Large intestine (tissue), 3 donors: Measurements from ENCODE around the gene PSD2. TPM values are rescaled to one million over a fixed set of nuclear protein-coding genes. Genes with fewer than 3 reads are reported as not detected.

Source experiments
- DNase-seq, 2 donors: peaks; one replicate each; pipeline versions ENCODE4 v3.0.0 to v3.0.0-alpha.2; 2013
- H3K27ac ChIP-seq: one replicate; pipeline ENCODE4 v1.5.1; 2013; ENCODE audit warnings: low read length
- H3K27me3 ChIP-seq: 2 replicates; pipeline ENCODE4 v1.6.1; 2013; ENCODE audit warnings: low read length; ENCODE audit not compliant: control insufficient read depth, insufficient read depth
- H3K36me3 ChIP-seq: 2 replicates; pipeline ENCODE4 v1.6.1; 2013; ENCODE audit warnings: low read length; ENCODE audit not compliant: control insufficient read depth, insufficient read depth
- H3K4me1 ChIP-seq: one replicate; pipeline ENCODE4 v1.6.1; 2013; ENCODE audit warnings: low read length; ENCODE audit not compliant: control insufficient read depth, insufficient read depth
- H3K4me3 ChIP-seq: one replicate; pipeline ENCODE4 v1.5.1; 2013; ENCODE audit warnings: low read length
- H3K9me3 ChIP-seq: one replicate; pipeline ENCODE4 v1.6.1; 2013; ENCODE audit warnings: mild to moderate bottlenecking, low read depth, low read length, moderate library complexity; ENCODE audit not compliant: control insufficient read depth
- WGBS: methylation state at CpG from one replicate; pipeline ENCODE4 v1.1.5; 2013; ENCODE audit warnings: low lambda C conversion rate; ENCODE audit not compliant: insufficient coverage; 5-methylcytosine and 5-hydroxymethylcytosine counted together
- polyA plus RNA-seq: library from polyadenylated mRNA; unstranded; fragments of 120-200 nt; gene quantifications from one replicate; pipeline ENCODE4 v1.2.1, GENCODE V29; 2013

Gene PSD2
- polyA plus RNA-seq, 1 donor: 0.99 TPM

GRCh38 chr5:139864716-139865483 is 69.3 kb downstream of the PSD2 start:
- no peaks in the 10 kb centered on the region for H3K9me3 ChIP-seq
- no peaks in the 10 kb centered on the region for H3K4me1 ChIP-seq
- no peaks in the 10 kb centered on the region for H3K36me3 ChIP-seq
- no peak overlapping the region for H3K27ac ChIP-seq
- DNase-seq: no peak
- H3K27me3 ChIP-seq: peaks cover 31% of the 10 kb centered on the region
- H3K4me3 ChIP-seq: no peak overlapping the region
- no CpG with 5 or more reads among the region's 12 CpGs for WGBS

GRCh38 chr5:139867109-139867508 is 71.5 kb downstream of the PSD2 start:
- Histone ChIP-seq H3K27me3 (peaks cover 20% of the 10 kb centered on the region), H3K4me3 (no peak overlapping the region), H3K9me3 (no peaks in the 10 kb centered on the region), H3K36me3 (no peaks in the 10 kb centered on the region), H3K4me1 (no peaks in the 10 kb centered on the region), H3K27ac (no peak overlapping the region)
- WGBS: no CpG with 5 or more reads among the region's 2 CpGs
- DNase-seq: no peak

- H3K4me3 ChIP-seq: no peak overlapping the region
- H3K4me1 ChIP-seq: no peaks in the 10 kb centered on the region
- H3K36me3 ChIP-seq: no peaks in the 10 kb centered on the region
- H3K9me3 ChIP-seq: no peaks in the 10 kb centered on the region
- H3K27ac ChIP-seq: no peak overlapping the region
- H3K27me3 ChIP-seq: peaks cover 24% of the 10 kb centered on the region
- DNase-seq: no peak
Measured at GRCh38 chr5:139867581-139867980, 72.0 kb downstream of the PSD2 start.

- Histone ChIP-seq H3K36me3 (no peaks in the 10 kb centered on the region), H3K9me3 (no peaks in the 10 kb centered on the region), H3K4me1 (no peaks in the 10 kb centered on the region), H3K27me3 (peaks cover 30% of the 10 kb centered on the region), H3K4me3 (no peak overlapping the region), H3K27ac (no peak overlapping the region)
- WGBS: 40% methylated on average over 1 of the region's 9 CpGs
- no peak for DNase-seq
Measured at GRCh38 chr5:139869042-139869790, 73.6 kb downstream of the PSD2 start.

- Histone ChIP-seq H3K9me3 (no peaks in the 10 kb centered on the region), H3K27ac (no peak overlapping the region), H3K36me3 (no peaks in the 10 kb centered on the region), H3K27me3 (peaks cover 25% of the 10 kb centered on the region), H3K4me3 (no peak overlapping the region), H3K4me1 (no peaks in the 10 kb centered on the region)
- WGBS: no CpG with 5 or more reads among the region's 1 CpG
- no peak for DNase-seq
Measured at GRCh38 chr5:139870677-139871076, 75.1 kb downstream of the PSD2 start.

- H3K4me3 ChIP-seq: no peak overlapping the region
- peaks cover 25% of the 10 kb centered on the region for H3K27me3 ChIP-seq
- no CpG with 5 or more reads among the region's 9 CpGs for WGBS
- no peaks in the 10 kb centered on the region for H3K36me3 ChIP-seq
- no peaks in the 10 kb centered on the region for H3K4me1 ChIP-seq
- no peak for DNase-seq
- H3K9me3 ChIP-seq: no peaks in the 10 kb centered on the region
- H3K27ac ChIP-seq: no peak overlapping the region
Measured at GRCh38 chr5:139871614-139872013, 76.0 kb downstream of the PSD2 start.

- no peak for DNase-seq
- Histone ChIP-seq H3K9me3 (no peaks in the 10 kb centered on the region), H3K27ac (no peak overlapping the region), H3K27me3 (peaks cover 23% of the 10 kb centered on the region), H3K4me1 (no peaks in the 10 kb centered on the region), H3K4me3 (no peak overlapping the region), H3K36me3 (no peaks in the 10 kb centered on the region)
- WGBS: no CpG with 5 or more reads among the region's 9 CpGs
Measured at GRCh38 chr5:139872052-139872766, 76.6 kb downstream of the PSD2 start.

GRCh38 chr5:139872851-139873794 is 77.5 kb downstream of the PSD2 start:
- whole genome bisulfite sequencing: no CpG with 5 or more reads among the region's 16 CpGs
- Histone ChIP-seq H3K4me1 (no peaks in the 10 kb centered on the region), H3K4me3 (no peak overlapping the region), H3K9me3 (no peaks in the 10 kb centered on the region), H3K27me3 (peaks cover 22% of the 10 kb centered on the region), H3K36me3 (no peaks in the 10 kb centered on the region), H3K27ac (no peak overlapping the region)
- DNase-seq: no peak

GRCh38 chr5:139875957-139876356 is 80.3 kb downstream of the PSD2 start:
- 92% methylated on average over 2 of the region's 2 CpGs for WGBS
- no peak for DNase-seq
- Histone ChIP-seq H3K27me3 (peaks cover 37% of the 10 kb centered on the region), H3K4me1 (peaks cover 5% of the 10 kb centered on the region), H3K4me3 (no peak overlapping the region), H3K27ac (no peak overlapping the region), H3K36me3 (no peaks in the 10 kb centered on the region), H3K9me3 (no peaks in the 10 kb centered on the region)
